Iris pigment epithelial cell (primary cell): ENCODE results near the gene RALGPS2.

Experiments
- DNase-seq: peaks from one replicate; pipeline ENCODE4 v3.0.0-alpha.2; 2011; ENCODE audit warnings: low read depth

Gene RALGPS2

DNA sequence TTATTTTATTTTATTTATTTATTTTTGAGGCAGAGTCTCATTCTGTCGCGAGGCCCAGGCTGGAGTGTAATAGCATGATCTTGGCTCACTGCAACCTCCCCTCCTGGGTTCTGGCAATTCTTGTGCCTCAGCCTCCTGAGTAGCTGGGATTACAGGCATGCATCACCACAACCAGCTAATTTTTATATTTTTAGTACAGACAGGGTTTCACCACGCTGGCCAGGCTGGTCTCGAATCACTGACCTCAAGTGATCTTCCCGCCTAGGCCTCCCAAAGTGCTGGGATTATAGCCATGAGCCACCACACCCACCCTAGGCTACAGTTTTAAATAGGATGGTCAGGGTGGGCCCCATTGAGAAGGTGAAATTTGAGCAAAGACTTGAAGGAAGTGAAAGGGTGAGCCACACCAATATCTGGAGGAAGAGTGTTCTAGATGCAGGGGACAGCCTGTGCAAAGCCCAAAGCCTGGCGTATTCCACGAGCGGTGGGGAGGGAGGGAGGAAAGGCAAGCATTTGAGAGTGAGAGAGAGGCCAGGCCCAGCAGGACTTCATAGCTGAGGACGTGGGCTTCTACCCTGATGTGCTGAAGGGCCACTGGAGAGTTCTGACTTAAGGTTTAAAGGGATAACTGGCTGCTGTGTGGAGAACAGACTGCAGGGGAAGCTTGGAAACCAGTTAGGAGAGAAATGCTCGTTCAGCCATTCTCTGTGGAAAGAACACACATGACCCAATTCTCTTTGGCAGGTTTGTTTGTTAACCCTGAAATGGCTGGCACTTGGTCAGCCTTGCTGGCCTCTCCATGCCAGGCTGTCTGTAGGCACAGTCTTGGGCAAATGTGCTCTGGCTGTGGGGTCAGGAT lies 238.0 kb downstream of the RALGPS2 start:
- no peak for DNase-seq

- no peak for DNase-seq
These were observed 239.7 kb downstream of the RALGPS2 start for GRCh38 chr1:178964469-178965330.

GRCh38 chr1:178966312-178966711 lies 241.3 kb downstream of the RALGPS2 start:
- DNase-seq, result no peak

DNA sequence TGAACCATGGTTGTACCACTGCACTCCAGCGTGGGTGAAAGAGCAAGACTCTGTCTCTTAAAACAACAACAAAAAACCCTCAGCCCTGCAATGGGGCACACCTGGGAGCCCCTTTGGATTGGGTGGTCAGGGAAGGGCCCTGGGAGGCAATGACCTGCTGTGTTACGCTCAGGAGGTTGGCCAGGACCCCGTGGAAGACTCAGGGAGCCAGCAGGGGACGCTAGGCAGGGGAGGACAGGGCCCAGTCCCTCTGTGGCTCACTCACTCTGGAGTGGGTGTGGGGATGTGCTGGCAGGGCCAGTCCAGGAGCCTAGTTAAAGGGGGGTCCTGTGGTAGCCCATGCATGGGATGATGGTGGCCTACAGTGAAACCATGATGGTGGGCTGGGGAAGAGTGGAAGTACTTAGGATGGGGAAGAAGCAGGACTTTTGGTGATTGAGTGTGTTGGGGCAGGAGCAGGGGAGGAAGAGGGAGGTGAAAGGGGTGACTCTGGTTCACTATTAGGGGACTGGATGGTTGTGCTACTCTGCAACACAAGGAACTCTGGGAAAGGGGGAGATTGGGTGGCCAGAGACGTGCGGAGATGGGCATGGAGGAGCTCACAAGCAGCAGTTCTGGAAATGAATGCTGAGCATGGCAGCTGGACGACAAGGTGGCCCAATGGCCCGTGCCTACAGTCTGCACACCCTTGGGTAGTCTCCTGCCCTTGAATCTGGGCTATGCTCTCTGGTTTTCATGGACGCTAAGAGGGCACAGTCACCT lies 244.4 kb downstream of the RALGPS2 start:
- DNase-seq, result no peak

- no peak for DNase-seq
These were observed 245.1 kb downstream of the RALGPS2 start for GRCh38 chr1:178970184-178970583.
